Thyroid gland (tissue), 4 donors: ENCODE results near the gene PTPRN2. TPM values are rescaled to one million over a fixed set of nuclear protein-coding genes. Genes with fewer than 3 reads are reported as not detected.

Experiments
- DNase-seq, 2 donors: peaks; one replicate each; pipeline ENCODE4 v3.0.0-alpha.2; 2019
- H3K27ac ChIP-seq, 3 donors: fragments of 200-600 bp; sonication (generic); 1 replicate in 2 of 3; 2 replicates in 1 of 3; pipeline ENCODE4 v1.5.1; 2016 to 2019; ENCODE audit warnings: mild to moderate bottlenecking in 1 of 3, moderate library complexity in 1 of 3
- H3K27me3 ChIP-seq: fragments of 200-600 bp; sonication (generic); one replicate; pipeline ENCODE4 v1.5.1; 2019
- H3K36me3 ChIP-seq, 2 donors: fragments of 200-600 bp; sonication (generic); one replicate each; pipeline ENCODE4 v1.5.1; 2016 to 2019
- H3K4me1 ChIP-seq, 2 donors: fragments of 200-600 bp; sonication (generic); one replicate each; pipeline ENCODE4 v1.5.1; 2017 to 2019
- H3K4me3 ChIP-seq, 3 donors: fragments of 200-600 bp; sonication (generic); replicated peaks in 1 of 3; 1 replicate in 2 of 3; 2 replicates in 1 of 3; pipeline ENCODE4 v1.5.1; 2016; ENCODE audit warnings: mild to moderate bottlenecking in 1 of 3
- H3K9me3 ChIP-seq: fragments of 200-600 bp; sonication (generic); one replicate; pipeline ENCODE4 v1.5.1; 2017
- POLR2A ChIP-seq, 2 donors: fragments of 450-650 bp; IDR thresholded peaks; one replicate each; pipeline ENCODE4 v1.6.1; 2017; ENCODE audit warnings: antibody characterized with exemption in 2 of 2, mild to moderate bottlenecking in 2 of 2, moderate library complexity in 1 of 2
- WGBS, 2 donors: methylation state at CpG; one replicate each; pipeline ENCODE4 v1.1.5; 2017; 5-methylcytosine and 5-hydroxymethylcytosine counted together
- intact Hi-C: fragments of 100-400 bp; cut with DNase I; formaldehyde crosslinking; loops from one replicate; pipeline ENCODE4 v1.15.1; 2023
- total RNA-seq, 4 donors: library from RNA; depleted of rRNA; stranded (reverse); fragments of >200 nt; gene quantifications; one replicate each; pipeline ENCODE4 v1.2.3, GENCODE V29; 2016
- TF ChIP-seq, protein P1 (sequence below), 6 experiments: fragments of 200-600 bp in 3 of 6; fragments of 450-650 bp in 3 of 6; sonication (generic) in 3 of 6; IDR thresholded peaks; one replicate each; pipeline ENCODE4 v1.5.1; 2016 to 2019; ENCODE audit warnings: antibody characterized with exemption in 6 of 6, mild to moderate bottlenecking in 2 of 6, inconsistent platforms in 1 of 6, moderate library complexity in 1 of 6

The PTPRN2 gene
- total RNA-seq, 4 donors from 2014 or later, result 4.2 to 9.9 (median 7.7) TPM

DNA sequence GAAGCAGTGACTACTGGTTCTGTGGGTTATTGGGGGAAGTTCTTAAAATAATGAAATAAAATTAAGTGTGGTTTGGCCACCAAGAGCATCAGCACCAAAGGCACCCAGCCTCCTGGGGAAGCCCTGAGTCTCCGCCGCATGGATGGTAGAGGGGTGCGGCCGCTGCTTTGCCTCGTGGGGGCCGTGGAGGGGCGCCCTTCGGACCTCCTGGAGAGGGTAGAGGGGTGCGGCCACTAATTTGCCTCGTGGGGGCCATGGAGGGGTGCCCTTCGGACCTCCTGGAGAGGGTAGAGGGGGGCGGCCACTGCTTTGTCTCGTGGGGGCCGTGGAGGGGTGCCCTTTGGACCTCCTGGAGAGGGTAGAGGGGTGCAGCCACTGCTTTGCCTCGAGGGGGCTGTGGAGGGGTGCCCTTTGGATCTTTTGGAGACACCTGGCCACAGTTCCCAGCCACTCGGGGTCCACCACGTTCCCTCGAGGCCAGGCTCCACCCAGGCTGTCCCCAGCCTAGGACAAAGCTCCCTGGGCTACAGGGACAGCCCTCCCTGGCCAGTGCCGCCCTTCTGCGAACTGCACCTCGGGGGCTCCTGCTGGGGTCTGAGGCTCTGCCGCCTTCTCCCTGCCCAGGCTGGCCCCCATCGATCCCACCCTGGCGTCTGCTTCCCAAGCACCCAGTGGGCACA, 535.1 kb downstream of the PTPRN2 start:
- Histone ChIP-seq H3K4me1 (no peaks in the 10 kb centered on the region), H3K9me3 (no peaks in the 10 kb centered on the region), H3K36me3 (no peaks in the 10 kb centered on the region), H3K4me3 (no peak overlapping the region), H3K27me3 (no peaks in the 10 kb centered on the region), H3K27ac (no peak overlapping the region)
- intact Hi-C loops, result no loop called here
- TF ChIP-seq POLR2A (IDR thresholded peaks at IDR 0.05), result no peak
- TF ChIP-seq, protein P1, sequence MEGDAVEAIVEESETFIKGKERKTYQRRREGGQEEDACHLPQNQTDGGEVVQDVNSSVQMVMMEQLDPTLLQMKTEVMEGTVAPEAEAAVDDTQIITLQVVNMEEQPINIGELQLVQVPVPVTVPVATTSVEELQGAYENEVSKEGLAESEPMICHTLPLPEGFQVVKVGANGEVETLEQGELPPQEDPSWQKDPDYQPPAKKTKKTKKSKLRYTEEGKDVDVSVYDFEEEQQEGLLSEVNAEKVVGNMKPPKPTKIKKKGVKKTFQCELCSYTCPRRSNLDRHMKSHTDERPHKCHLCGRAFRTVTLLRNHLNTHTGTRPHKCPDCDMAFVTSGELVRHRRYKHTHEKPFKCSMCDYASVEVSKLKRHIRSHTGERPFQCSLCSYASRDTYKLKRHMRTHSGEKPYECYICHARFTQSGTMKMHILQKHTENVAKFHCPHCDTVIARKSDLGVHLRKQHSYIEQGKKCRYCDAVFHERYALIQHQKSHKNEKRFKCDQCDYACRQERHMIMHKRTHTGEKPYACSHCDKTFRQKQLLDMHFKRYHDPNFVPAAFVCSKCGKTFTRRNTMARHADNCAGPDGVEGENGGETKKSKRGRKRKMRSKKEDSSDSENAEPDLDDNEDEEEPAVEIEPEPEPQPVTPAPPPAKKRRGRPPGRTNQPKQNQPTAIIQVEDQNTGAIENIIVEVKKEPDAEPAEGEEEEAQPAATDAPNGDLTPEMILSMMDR (IDR thresholded peaks at IDR 0.05), result no peak
- WGBS, 2 donors, result 87 to 90% methylated on average over 18 to 22 of the region's 24 CpGs
- DNase-seq, result no peak

DNA sequence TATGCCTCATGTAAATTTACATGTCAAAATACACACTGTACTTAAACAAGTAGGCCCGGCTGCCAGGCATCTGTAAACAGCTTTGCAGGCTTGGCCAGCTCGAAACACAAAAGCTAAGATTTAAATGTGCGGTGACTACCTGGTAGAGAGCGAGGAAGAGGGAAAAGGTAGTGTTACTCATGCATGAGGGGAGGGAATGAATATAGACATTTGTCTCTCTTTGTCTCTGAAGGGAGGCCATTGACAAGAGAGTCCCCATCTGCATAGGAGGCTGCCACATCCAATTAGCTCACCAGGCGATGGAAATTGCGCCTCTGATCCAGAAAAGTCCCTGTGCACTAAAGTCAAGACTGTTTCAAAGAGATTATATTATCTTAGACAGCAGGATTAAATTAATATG, 535.8 kb downstream of the PTPRN2 start:
- DNase-seq, result no peak
- no peaks in the 10 kb centered on the region for H3K9me3 ChIP-seq
- intact Hi-C loops, result no loop called here
- no peaks in the 10 kb centered on the region for H3K4me1 ChIP-seq
- TF ChIP-seq, protein P1 (IDR thresholded peaks at IDR 0.05), result no peak
- TF ChIP-seq POLR2A (IDR thresholded peaks at IDR 0.05), result no peak
- H3K27ac ChIP-seq, result no peak overlapping the region
- WGBS, 2 donors, result 69 to 81% methylated on average over 6 of the region's 6 CpGs
- H3K4me3 ChIP-seq, result no peak overlapping the region
- no peaks in the 10 kb centered on the region for H3K27me3 ChIP-seq
- no peaks in the 10 kb centered on the region for H3K36me3 ChIP-seq

DNA sequence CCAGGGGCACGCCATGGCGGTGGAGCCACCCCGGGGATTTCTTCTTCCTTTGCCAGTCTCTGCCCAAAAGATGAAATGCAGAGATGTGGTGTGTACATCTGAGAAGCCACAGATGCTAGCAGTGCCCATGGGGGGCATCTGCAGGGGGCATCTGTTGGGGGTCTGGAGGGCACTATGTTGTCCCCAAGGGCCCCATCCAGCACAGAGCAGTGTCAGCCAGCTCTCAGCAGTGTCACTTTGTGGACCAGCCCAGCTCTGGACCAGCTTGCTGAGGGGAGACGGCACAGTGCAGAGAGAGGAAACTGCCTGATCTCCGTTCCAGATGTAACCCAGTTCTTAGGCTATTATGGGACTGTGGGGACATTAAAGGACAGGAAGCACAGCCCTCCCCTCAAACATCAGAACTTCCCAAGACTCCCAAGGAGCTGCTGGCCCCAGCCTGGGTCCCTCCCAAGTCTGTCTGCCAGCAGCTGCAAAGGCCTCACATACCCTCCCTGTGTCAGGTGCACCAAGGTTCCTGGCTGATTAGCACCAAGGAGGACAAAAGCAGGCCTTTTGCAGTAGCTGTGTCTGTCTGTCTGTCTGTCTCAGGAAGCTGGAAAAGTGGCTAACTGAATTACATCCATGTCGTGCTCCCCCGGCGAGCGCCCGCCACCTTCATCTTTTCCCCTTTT, 536.5 kb downstream of the PTPRN2 start:
- Histone ChIP-seq H3K27me3 (no peaks in the 10 kb centered on the region), H3K9me3 (no peaks in the 10 kb centered on the region), H3K4me1 (no peaks in the 10 kb centered on the region), H3K27ac (no peak overlapping the region), H3K36me3 (no peaks in the 10 kb centered on the region), H3K4me3 (no peak overlapping the region)
- TF ChIP-seq, protein P1 (IDR thresholded peaks at IDR 0.05), result no peak
- TF ChIP-seq POLR2A (IDR thresholded peaks at IDR 0.05), result no peak
- intact Hi-C loops, result no loop called here
- 80 to 81% methylated on average over 8 of the region's 10 CpGs for WGBS, 2 donors
- DNase-seq, result no peak

DNA sequence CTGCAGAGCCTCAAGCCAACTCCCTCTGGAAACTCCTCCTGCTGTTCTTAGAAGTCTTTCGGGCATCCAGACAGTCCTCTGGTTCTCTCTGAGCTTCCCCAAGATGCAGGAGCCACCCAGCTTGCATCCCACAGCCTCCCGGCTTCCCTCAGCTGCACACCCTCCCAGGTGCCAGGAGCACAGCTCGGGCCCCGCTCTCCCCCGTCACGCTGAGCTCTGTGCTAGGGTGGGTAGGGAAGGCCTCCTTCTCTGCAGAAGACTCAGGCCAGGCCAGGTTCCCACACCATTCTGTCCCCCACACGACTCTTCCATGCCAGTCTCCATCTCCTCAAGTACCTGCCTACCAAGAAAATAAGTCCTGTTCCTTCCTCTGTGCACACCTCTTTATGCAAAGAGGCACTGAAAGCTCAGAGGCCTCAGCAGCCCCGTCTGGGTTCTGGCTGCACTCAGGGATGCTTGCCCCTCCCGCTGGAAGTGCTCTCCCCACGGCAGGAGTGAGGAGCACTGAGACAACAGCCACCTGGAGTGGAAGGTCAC, 537.1 kb downstream of the PTPRN2 start:
- no peaks in the 10 kb centered on the region for H3K4me1 ChIP-seq
- H3K27ac ChIP-seq, result no peak overlapping the region
- intact Hi-C loops, result no loop called here
- no peak overlapping the region for H3K4me3 ChIP-seq
- DNase-seq, result no peak
- no peak for TF ChIP-seq POLR2A (IDR thresholded peaks at IDR 0.05)
- TF ChIP-seq, protein P1 (IDR thresholded peaks at IDR 0.05), result no peak
- 54 to 64% methylated on average over 10 of the region's 10 CpGs for WGBS, 2 donors
- H3K9me3 ChIP-seq, result no peaks in the 10 kb centered on the region
- H3K27me3 ChIP-seq, result no peaks in the 10 kb centered on the region
- H3K36me3 ChIP-seq, result no peaks in the 10 kb centered on the region

DNA sequence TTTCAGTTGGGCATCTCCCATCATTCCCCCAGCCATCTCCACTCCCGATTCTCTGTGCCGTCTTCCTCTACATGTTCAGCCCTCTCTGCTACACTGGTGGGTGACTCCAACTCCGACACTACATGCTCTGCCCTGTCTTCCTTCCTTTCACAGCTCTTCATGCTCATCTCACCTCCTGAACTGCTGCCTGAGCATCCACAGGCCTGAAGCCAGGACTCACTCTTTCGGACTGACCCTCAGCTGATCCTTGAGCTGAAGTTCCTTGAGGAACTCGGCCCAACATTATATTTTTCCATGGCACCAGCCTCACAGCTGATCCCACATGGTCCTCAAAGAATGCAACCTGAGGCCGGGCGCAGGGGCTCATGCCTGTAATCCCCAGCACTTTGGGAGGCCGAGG, 538.4 kb downstream of the PTPRN2 start:
- Histone ChIP-seq H3K27ac (no peak overlapping the region), H3K4me1 (no peaks in the 10 kb centered on the region), H3K27me3 (no peaks in the 10 kb centered on the region), H3K36me3 (no peaks in the 10 kb centered on the region), H3K9me3 (no peaks in the 10 kb centered on the region), H3K4me3 (no peak overlapping the region)
- no peak for DNase-seq
- TF ChIP-seq POLR2A (IDR thresholded peaks at IDR 0.05), result no peak
- TF ChIP-seq, protein P1 (IDR thresholded peaks at IDR 0.05), result no peak
- WGBS, 2 donors, result 94 to 96% methylated on average over 8 of the region's 8 CpGs
- intact Hi-C loops, result no loop called here
